Fibroblast of the aortic adventitia (primary cell): ENCODE results near the gene AIRE. TPM values are rescaled to one million over a fixed set of nuclear protein-coding genes. Genes with fewer than 3 reads are reported as not detected.

ENCODE experiments used
- DNase-seq: peaks from one replicate; pipeline ENCODE4 v3.0.0-alpha.2; 2010; ENCODE audit warnings: low read depth
- H3K4me3 ChIP-seq: 2 replicates; pipeline ENCODE4 v1.5.1; 2011; ENCODE audit warnings: low read depth, mild to moderate bottlenecking, control low read depth, low read length, moderate library complexity
- total RNA-seq: library from RNA; depleted of rRNA; stranded (reverse); fragments of >200 nt; gene quantifications from 2 replicates; pipeline ENCODE4 v1.2.3, GENCODE V29; 2012; ENCODE audit warnings: low replicate concordance
- TF ChIP-seq, protein P1 (sequence below): IDR thresholded peaks from 2 replicates; pipeline ENCODE4 v1.5.1; 2011; ENCODE audit warnings: mild to moderate bottlenecking, low read length, control low read depth, inconsistent platforms; ENCODE audit not compliant: insufficient read depth

AIRE gene
- total RNA-seq, 1 donor = not detected

DNA sequence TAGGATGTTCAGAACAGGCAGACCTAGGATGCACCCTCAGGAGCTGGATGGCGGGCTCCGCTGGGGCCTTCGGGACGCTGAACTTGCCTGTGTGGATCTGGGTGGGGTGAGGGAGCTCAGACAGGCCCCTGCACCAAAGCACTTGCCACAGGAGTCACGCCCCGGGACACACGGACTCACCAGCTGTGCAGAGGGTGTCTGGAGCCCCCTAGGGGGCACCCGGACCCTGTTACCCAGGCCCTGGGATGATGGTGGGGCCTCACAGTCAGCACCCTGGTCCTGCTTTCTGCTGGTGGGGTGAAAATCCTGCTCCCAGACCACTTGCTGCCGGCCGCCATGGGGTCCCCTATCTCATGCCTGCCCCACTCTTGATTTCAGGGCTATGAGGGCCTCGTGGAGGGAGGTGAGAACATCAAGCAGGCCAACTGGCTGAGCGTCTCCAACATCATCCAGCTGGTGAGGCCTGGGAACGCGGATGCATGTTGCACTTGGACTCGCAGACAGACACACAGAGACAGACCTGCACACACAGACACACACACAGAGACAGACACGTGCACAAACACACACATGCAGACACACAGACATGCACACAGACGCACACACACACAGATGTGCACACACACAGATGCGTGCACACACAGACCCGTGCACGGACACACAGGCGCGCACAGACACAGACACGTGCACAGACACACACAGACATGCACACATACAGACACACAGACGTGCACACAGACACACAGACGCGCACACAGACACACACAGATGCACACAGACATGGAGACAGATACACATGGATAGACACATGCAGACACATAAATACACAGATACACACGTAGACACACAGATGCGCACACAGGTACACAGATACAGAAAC, 25.2 kb downstream of the AIRE start:
- TF ChIP-seq, protein P1, sequence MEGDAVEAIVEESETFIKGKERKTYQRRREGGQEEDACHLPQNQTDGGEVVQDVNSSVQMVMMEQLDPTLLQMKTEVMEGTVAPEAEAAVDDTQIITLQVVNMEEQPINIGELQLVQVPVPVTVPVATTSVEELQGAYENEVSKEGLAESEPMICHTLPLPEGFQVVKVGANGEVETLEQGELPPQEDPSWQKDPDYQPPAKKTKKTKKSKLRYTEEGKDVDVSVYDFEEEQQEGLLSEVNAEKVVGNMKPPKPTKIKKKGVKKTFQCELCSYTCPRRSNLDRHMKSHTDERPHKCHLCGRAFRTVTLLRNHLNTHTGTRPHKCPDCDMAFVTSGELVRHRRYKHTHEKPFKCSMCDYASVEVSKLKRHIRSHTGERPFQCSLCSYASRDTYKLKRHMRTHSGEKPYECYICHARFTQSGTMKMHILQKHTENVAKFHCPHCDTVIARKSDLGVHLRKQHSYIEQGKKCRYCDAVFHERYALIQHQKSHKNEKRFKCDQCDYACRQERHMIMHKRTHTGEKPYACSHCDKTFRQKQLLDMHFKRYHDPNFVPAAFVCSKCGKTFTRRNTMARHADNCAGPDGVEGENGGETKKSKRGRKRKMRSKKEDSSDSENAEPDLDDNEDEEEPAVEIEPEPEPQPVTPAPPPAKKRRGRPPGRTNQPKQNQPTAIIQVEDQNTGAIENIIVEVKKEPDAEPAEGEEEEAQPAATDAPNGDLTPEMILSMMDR = no peak
- no peak overlapping the region for H3K4me3 ChIP-seq
- DNase-seq = no peak

DNA sequence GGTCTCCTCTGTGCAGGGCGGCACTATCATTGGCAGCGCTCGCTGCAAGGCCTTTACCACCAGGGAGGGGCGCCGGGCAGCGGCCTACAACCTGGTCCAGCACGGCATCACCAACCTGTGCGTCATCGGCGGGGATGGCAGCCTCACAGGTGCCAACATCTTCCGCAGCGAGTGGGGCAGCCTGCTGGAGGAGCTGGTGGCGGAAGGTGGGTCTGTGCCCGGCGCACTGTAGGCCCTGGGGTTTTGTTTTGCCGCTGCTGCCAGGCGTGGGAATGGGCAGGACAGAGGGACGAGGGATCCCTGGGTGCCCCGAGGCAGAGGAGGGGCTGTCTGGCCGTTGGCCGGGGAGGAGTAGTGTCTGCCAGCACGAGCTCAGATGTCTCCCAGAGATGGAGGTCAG, 26.4 kb downstream of the AIRE start:
- TF ChIP-seq, protein P1 = no peak

DNA sequence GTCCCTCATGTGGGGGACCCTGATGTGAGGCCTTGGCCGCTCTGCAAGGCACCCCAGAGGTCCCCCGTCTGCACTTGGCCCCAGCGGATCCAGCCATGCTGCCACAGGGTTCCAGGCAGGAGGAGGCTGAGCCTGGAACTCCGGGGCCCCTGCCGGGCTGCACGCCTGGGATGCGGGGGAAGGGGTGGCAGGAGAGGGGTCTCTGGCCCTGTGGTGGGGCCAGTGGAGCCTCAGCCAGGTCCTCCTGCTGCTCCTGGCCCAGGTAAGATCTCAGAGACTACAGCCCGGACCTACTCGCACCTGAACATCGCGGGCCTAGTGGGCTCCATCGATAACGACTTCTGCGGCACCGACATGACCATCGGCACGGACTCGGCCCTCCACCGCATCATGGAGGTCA, 27.0 kb downstream of the AIRE start:
- no peak for DNase-seq
- H3K4me3 ChIP-seq = no peak overlapping the region
- TF ChIP-seq, protein P1 = no peak

More for the DNA sequence above, 26.4 kb downstream of the AIRE start:
- no peak overlapping the region for H3K4me3 ChIP-seq
- DNase-seq = no peak

DNA sequence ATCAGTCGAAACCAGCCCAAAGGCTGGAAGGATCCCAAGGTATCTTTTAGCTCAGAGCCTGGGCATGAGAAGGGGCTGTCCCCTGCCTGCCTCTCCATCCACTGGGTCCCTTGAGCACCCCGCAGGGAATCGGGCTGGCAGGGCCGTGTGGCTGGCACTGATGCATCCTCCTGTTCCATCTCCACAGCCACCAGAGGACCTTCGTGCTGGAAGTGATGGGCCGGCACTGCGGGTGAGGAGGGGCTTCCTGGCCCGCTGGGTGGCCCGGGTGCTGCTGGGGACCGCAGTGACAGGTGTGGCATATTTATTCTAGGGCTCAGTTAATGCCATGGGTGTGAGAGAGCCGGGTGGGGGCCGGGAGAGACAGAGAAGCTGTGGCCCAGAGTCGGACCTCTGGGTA, 27.8 kb downstream of the AIRE start:
- no peak overlapping the region for H3K4me3 ChIP-seq
- no peak for DNase-seq
- TF ChIP-seq, protein P1 = no peak

DNA sequence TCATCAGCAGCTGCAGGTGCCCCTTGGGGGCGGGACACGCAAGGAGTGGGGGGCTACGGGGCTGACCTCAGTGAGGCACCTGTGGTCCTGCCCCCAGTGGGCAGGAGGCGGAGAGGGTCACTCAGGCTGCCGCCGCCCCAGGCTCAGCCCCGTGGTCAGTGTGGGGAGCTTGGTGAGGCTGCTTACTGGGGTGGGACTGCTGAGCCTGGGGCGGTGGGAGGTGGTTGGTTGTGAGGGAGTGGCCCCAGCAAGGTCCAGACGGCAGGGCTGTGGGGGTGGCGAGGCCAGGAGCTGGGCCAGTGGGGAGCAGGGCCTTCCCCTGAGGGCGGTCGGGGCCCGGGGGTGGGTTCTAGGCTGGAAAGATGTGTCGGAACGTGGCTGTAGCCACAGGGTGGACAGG, 28.5 kb downstream of the AIRE start:
- TF ChIP-seq, protein P1 = no peak
- H3K4me3 ChIP-seq = no peak overlapping the region
- DNase-seq = no peak

DNA sequence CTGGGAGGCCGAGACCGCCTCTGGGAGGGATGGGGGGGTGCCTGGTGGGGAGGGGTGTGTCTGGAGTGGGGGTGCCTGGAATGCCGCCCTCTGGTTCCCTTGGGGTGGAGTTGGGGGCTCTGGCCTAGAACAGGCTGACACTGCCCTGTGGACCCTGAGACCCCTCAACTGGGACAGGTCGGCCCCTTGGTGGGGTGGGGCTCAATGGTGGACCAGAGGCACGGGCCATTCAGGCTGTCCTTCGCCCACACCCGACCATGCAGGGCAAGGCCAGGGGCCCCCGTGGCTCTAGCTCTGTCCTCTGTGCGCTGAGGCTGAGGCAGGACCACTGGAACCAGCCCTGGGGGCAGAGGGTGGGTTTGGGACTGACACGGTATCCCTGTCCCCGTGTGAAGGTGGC, 28.9 kb downstream of the AIRE start:
- TF ChIP-seq, protein P1 = no peak
- H3K4me3 ChIP-seq = no peak overlapping the region
- DNase-seq = no peak
